Endothelial cell (in vitro differentiated cells): ENCODE results near the gene RPL10A. TPM values are rescaled to one million over a fixed set of nuclear protein-coding genes. Genes with fewer than 3 reads are reported as not detected.
A peak's percentile ranks its signal among the peaks of the same experiment; 100 is the strongest.

Experiments
- DNase-seq: peaks from one replicate; pipeline ENCODE4 v3.0.0; 2021; ENCODE audit warnings: low spot score
- H3K27ac Mint-ChIP-seq: one replicate; pipeline ENCODE4 v1.8.0; 2021; ENCODE audit warnings: mixed read lengths, inconsistent platforms; ENCODE audit not compliant: unreplicated experiment
- H3K27me3 Mint-ChIP-seq: one replicate; pipeline ENCODE4 v1.8.0; 2021; ENCODE audit warnings: mild to moderate bottlenecking, moderate library complexity, mixed read lengths, inconsistent platforms; ENCODE audit not compliant: unreplicated experiment
- H3K36me3 Mint-ChIP-seq: one replicate; pipeline ENCODE4 v1.8.0; 2021; ENCODE audit warnings: mild to moderate bottlenecking, low read depth, mixed read lengths, inconsistent platforms; ENCODE audit not compliant: unreplicated experiment
- H3K4me1 Mint-ChIP-seq: one replicate; pipeline ENCODE4 v1.8.0; 2021; ENCODE audit warnings: mild to moderate bottlenecking, mixed read lengths, inconsistent platforms; ENCODE audit not compliant: unreplicated experiment
- H3K4me3 Mint-ChIP-seq: one replicate; pipeline ENCODE4 v1.8.0; 2021; ENCODE audit warnings: mild to moderate bottlenecking, mixed read lengths, inconsistent platforms; ENCODE audit not compliant: unreplicated experiment
- H3K9me3 Mint-ChIP-seq: one replicate; pipeline ENCODE4 v1.8.0; 2021; ENCODE audit warnings: mixed read lengths, inconsistent platforms; ENCODE audit not compliant: unreplicated experiment
- total RNA-seq: library from RNA; stranded (reverse); fragmentation: NEBNext Ultra II Directional; extraction: Animal tissue kit (Norgen Biotek cat#: 25700); gene quantifications from one replicate; pipeline ENCODE4 v1.2.1, GENCODE V29; 2021; ENCODE audit not compliant: unreplicated experiment
- TF ChIP-seq, protein P1 (sequence below): fragments of 200-600 bp; sonication (generic); IDR thresholded peaks from one replicate; pipeline ENCODE4 v1.5.0; 2021; ENCODE audit warnings: antibody characterized with exemption; ENCODE audit not compliant: unreplicated experiment

Gene RPL10A
- total RNA-seq, 1 donor from 2014 or later = 1,320 TPM

DNA sequence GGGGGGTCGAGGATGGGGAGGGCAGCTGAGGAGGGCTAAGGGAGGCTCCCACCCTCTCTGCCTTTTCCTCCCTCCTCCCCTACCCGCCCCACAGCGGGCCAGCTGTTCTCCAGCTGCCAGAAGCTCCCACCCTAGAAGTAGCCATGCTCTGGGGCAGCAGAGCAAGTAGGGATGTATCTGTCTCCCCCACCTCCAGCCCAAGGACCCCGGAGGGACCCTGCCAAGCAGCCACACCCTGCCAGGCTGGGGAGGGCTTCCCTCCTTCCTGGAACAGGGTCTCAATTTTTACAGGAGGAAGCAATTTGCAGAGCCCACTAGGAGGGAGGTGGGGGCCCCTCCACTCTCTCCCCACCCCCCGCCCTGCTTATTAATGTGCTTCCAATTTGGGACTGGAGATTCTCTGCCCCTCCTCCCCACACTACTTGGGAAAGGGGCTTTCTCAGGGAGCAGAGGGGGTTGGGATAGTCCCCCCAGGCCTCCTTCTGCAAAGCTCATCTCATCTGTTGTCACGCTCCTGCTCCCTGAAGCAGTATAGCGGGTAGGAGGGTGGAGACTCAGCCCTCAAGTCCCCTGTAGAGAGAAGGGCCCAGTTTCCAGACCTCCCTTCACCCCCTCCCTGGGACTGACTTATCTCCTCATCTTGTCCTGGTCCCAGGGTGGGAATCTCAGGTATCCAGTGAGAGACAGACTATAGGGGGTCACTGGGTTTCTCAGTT, 24.2 kb downstream of the RPL10A start:
- TF ChIP-seq, protein P1, sequence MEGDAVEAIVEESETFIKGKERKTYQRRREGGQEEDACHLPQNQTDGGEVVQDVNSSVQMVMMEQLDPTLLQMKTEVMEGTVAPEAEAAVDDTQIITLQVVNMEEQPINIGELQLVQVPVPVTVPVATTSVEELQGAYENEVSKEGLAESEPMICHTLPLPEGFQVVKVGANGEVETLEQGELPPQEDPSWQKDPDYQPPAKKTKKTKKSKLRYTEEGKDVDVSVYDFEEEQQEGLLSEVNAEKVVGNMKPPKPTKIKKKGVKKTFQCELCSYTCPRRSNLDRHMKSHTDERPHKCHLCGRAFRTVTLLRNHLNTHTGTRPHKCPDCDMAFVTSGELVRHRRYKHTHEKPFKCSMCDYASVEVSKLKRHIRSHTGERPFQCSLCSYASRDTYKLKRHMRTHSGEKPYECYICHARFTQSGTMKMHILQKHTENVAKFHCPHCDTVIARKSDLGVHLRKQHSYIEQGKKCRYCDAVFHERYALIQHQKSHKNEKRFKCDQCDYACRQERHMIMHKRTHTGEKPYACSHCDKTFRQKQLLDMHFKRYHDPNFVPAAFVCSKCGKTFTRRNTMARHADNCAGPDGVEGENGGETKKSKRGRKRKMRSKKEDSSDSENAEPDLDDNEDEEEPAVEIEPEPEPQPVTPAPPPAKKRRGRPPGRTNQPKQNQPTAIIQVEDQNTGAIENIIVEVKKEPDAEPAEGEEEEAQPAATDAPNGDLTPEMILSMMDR = no peak
- DNase-seq = no peak
- H3K4me1 Mint-ChIP-seq = peaks cover 39% of the 10 kb centered on the region
- H3K9me3 Mint-ChIP-seq = no peaks in the 10 kb centered on the region
- H3K27me3 Mint-ChIP-seq = peaks cover 21% of the 10 kb centered on the region
- no peak overlapping the region for H3K27ac Mint-ChIP-seq
- peaks cover 6% of the 10 kb centered on the region for H3K36me3 Mint-ChIP-seq
- H3K4me3 Mint-ChIP-seq = no peak overlapping the region

DNA sequence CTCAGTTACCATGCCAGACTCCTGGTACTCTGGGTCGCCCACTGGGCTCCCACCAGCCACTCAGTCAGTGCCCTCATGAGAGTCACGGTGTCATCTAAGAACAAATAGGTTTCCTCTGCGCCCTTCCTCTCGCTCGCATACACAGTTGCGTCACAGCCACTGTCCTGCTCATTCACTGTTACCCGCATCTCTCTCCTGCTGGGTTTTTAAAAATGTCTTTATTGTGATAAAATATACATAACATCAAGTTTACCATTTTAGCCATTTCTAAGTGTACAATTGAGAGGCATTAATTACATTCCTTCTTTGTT, 24.7 kb downstream of the RPL10A start:
- DNase-seq = no peak
- Mint-ChIP-seq H3K4me1 (peaks cover 35% of the 10 kb centered on the region), H3K9me3 (no peaks in the 10 kb centered on the region), H3K4me3 (peak overlapping the region; percentile 29), H3K27ac (no peak overlapping the region), H3K36me3 (peaks cover 6% of the 10 kb centered on the region), H3K27me3 (peaks cover 21% of the 10 kb centered on the region)
- TF ChIP-seq, protein P1 = no peak

DNA sequence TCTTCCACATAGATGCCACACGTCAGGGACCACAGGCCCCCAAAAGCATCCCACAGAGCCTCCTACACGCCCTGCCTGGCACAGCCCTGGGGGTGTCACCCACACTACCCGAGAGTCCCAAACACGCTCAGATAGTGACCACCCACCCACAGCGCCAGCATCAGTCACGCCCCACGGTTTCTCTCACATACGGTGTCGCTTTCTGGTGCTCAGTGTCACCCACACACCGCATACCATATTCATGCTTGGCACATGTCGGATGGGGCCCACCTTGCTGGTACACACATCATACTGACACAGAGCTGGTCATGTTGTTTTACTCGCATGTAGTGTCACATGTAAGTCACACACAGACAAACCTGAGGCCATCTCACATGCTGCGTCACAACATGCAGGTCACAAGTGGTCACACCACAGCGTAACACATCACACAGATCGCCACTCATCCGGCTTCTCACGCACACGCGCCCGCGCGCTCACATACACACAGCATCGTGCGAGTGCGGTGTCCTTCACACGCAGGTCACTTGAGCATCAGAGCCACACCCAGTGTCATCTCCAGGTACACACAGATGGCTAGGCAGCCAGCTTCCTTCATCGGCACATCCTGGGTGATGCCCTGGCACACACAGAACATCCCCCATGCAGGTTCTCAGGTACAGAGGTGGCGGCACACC, 25.2 kb downstream of the RPL10A start:
- peaks cover 23% of the 10 kb centered on the region for H3K27me3 Mint-ChIP-seq
- H3K9me3 Mint-ChIP-seq = no peaks in the 10 kb centered on the region
- DNase-seq = no peak
- peaks cover 7% of the 10 kb centered on the region for H3K36me3 Mint-ChIP-seq
- peak overlapping the region; percentile 5 for H3K27ac Mint-ChIP-seq
- peak overlapping the region; percentile 29 for H3K4me3 Mint-ChIP-seq
- TF ChIP-seq, protein P1 = no peak
- peaks cover 32% of the 10 kb centered on the region for H3K4me1 Mint-ChIP-seq

DNA sequence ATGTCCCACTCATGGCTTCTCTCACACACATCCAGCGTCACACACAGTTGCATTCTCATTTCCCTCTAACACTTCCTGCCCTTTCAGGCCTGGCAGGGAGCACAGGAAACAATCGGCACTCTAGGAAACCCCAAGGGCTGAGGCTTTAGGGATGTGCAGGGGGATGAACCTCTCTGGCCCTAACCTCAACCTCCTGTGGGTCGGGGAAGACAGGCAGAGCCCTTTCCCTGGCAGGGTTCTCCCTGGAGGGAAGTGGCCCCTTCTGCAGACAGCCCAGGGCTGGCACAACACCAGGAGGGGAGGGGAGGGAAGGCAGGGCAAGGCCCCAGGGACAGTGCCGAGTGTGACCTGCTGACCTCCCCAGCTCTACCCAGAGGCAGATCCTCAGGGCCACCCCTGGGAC, 26.0 kb downstream of the RPL10A start:
- H3K4me1 Mint-ChIP-seq = peaks cover 37% of the 10 kb centered on the region
- DNase-seq = peak; percentile 47
- peak overlapping the region; percentile 5 for H3K27ac Mint-ChIP-seq
- peak overlapping the region; percentile 29 for H3K4me3 Mint-ChIP-seq
- TF ChIP-seq, protein P1 = no peak
- H3K9me3 Mint-ChIP-seq = no peaks in the 10 kb centered on the region
- H3K36me3 Mint-ChIP-seq = peaks cover 11% of the 10 kb centered on the region
- H3K27me3 Mint-ChIP-seq = peaks cover 30% of the 10 kb centered on the region
